HG03103 (cell line): ENCODE results near the gene TARS3.
"Not testable (repeated sequence)": the region's sequence is repeated elsewhere in the genome, so short reads cannot be mapped to it uniquely, and the experiment has no call there.

Experiments
- ATAC-seq: cut with Tn5 transposase; IDR thresholded peaks from one replicate; pipeline ENCODE4 v1.9.1; 2021; ENCODE audit warnings: low read depth; ENCODE audit not compliant: unreplicated experiment

TARS3 gene

GRCh38 chr15:101723874-101724674 is at the start of gene TARS3:
TSS of gene TARS3 (minus strand) at chr15:101724473. CDS start at chr15:101724387, 86 bp downstream.
- peak; percentile 79 for ATAC-seq

GRCh38 chr15:101773496-101774100 is 49.3 kb upstream of the TARS3 start:
- ATAC-seq, result no peak

GRCh38 chr15:101772921-101773320 is 48.6 kb upstream of the TARS3 start:
- ATAC-seq, result no peak

- not testable (repeated sequence) for ATAC-seq
Observed at GRCh38 chr15:101767083-101767640, 42.9 kb upstream of the TARS3 start.

- no peak for ATAC-seq
Observed at GRCh38 chr15:101765772-101766456, 41.6 kb upstream of the TARS3 start.

- ATAC-seq, result not testable (repeated sequence)
Observed at GRCh38 chr15:101765340-101765671, 41.0 kb upstream of the TARS3 start.

- ATAC-seq, result not testable (repeated sequence)
Observed at GRCh38 chr15:101764669-101765339, 40.5 kb upstream of the TARS3 start.

GRCh38 chr15:101746716-101747082 is 22.4 kb upstream of the TARS3 start:
- ATAC-seq, result peak; percentile 32

- ATAC-seq, result not testable (repeated sequence)
Observed at GRCh38 chr15:101734837-101735236, 10.6 kb upstream of the TARS3 start.

GRCh38 chr15:101733545-101733944 is 9.3 kb upstream of the TARS3 start:
- ATAC-seq, result no peak

- ATAC-seq, result no peak
Observed at GRCh38 chr15:101732772-101733171, 8.5 kb upstream of the TARS3 start.

GRCh38 chr15:101731746-101732145 is 7.5 kb upstream of the TARS3 start:
- no peak for ATAC-seq

GRCh38 chr15:101727186-101727585 is 2.9 kb upstream of the TARS3 start:
- no peak for ATAC-seq

GRCh38 chr15:101725073-101725472 is 800 bp upstream of the TARS3 start:
- ATAC-seq, result no peak

GRCh38 chr15:101724675-101725005 is 367 bp upstream of the TARS3 start:
- no peak for ATAC-seq

GRCh38 chr15:101723171-101723873 is 951 bp downstream of the TARS3 start:
- peak; percentile 32 for ATAC-seq

- no peak for ATAC-seq
Observed at GRCh38 chr15:101718896-101719295, 5.4 kb downstream of the TARS3 start.

GRCh38 chr15:101712078-101712477 is 12.2 kb downstream of the TARS3 start:
- ATAC-seq, result no peak

GRCh38 chr15:101710806-101711205 is 13.5 kb downstream of the TARS3 start:
- no peak for ATAC-seq

- ATAC-seq, result no peak
Observed at GRCh38 chr15:101709466-101709865, 14.8 kb downstream of the TARS3 start.
